ENCODE data around the gene MYOF. TPM values are rescaled to one million over a fixed set of nuclear protein-coding genes. Genes with fewer than 3 reads are reported as not detected.

Gene MYOF
- polyA plus RNA-seq, 1 of the 3 experiments (the other 2 are of a cell fraction), result 103 TPM

- Histone ChIP-seq H3K9me3 (no peaks in the 10 kb centered on the region), H3K4me3 (ENCODE audit: low read depth in 2 of 2, low read length in 1 of 2) (no peak overlapping the region), H3K9ac (no peak overlapping the region), H3K27ac (ENCODE audit: low read depth in 2 of 2, low read length in 1 of 2) (no peak overlapping the region), H3K27me3 (ENCODE audit: insufficient read depth) (no peaks in the 10 kb centered on the region; the same call in 1 of the 2 replicates), H2AFZ (ENCODE audit: low read depth) (no peak overlapping the region), H3K9me2 (no peaks in the 10 kb centered on the region), H3K4me1 (ENCODE audit: control insufficient read depth in 1 of 2, insufficient read depth in 2 of 2, low read depth in 1 of 2, low read length in 1 of 2) (no peaks in the 10 kb centered on the region), H3K36me3 (replicated peaks in 1 of 2; ENCODE audit: control insufficient read depth in 1 of 2, insufficient read depth in 2 of 2, low read length in 1 of 2) (no peaks in the 10 kb centered on the region), H3F3A (replicated peaks; ENCODE audit: insufficient read depth) (no peaks in the 10 kb centered on the region), H3K79me2 (ENCODE audit: insufficient read depth) (no peaks in the 10 kb centered on the region), H4K20me1 (ENCODE audit: insufficient read depth) (no peaks in the 10 kb centered on the region), H3K4me2 (no peak overlapping the region)
- no peak for TF ChIP-seq GABPA (IDR thresholded peaks at IDR 0.05; ENCODE audit: low read depth)
- TF ChIP-seq FOSL2 (IDR thresholded peaks at IDR 0.05; ENCODE audit: borderline replicate concordance, low read depth), result no peak
- TF ChIP-seq RCOR1 (IDR thresholded peaks at IDR 0.05; ENCODE audit: low read length), result no peak
- no peak for TF ChIP-seq ZBTB33 (IDR thresholded peaks at IDR 0.05; ENCODE audit: borderline replicate concordance, low read depth)
- no peak for TF ChIP-seq EP300 (IDR thresholded peaks at IDR 0.05; ENCODE audit: borderline replicate concordance in 1 of 2, low read depth in 1 of 2, low read length in 1 of 2)
- TF ChIP-seq USF2 (IDR thresholded peaks at IDR 0.05; ENCODE audit: borderline replicate concordance, low read depth, low read length), result no peak
- no peak for TF ChIP-seq RFX5 (IDR thresholded peaks at IDR 0.05; ENCODE audit: low read length)
- no peak for TF ChIP-seq GATA2 (CRISPR knock-in tag; IDR thresholded peaks at IDR 0.05)
- TF ChIP-seq MAX (IDR thresholded peaks at IDR 0.05; ENCODE audit: low read depth), result no peak
- no peak for TF ChIP-seq USF1 (IDR thresholded peaks at IDR 0.05; ENCODE audit: borderline replicate concordance, low read depth)
- no peak for TF ChIP-seq EZH2phosphoT487 (IDR thresholded peaks at IDR 0.05; ENCODE audit: borderline replicate concordance, low read depth)
- TF ChIP-seq MXI1 (IDR thresholded peaks at IDR 0.05; ENCODE audit: low read depth, low read length), result no peak
- no peak for TF ChIP-seq TEAD4 (IDR thresholded peaks at IDR 0.05; ENCODE audit: borderline replicate concordance, insufficient read depth)
- no peak for TF ChIP-seq FOXM1 (IDR thresholded peaks at IDR 0.05; ENCODE audit: low read depth)
- TF ChIP-seq TAF1 (IDR thresholded peaks at IDR 0.05; ENCODE audit: borderline replicate concordance, low read depth, low read length), result no peak
- no peak for DNase-seq
- 76% methylated on average over 4 of the region's 4 CpGs for WGBS (ENCODE audit: low lambda C conversion rate)
- CTCF ChIA-PET, result no interaction called here
- POLR2A ChIA-PET, result interaction anchor here (0.6 kb wide), 1 partner anchor 37 kb away, joined by 3 read pairs; no protein-coding TSS in a partner anchor
These were observed 220.0 kb downstream of the MYOF start for GRCh38 chr10:93261961-93262610.

Measured in SK-N-SH (cell line).